Measurements from ENCODE around the gene MGRN1.

GRCh38 chr16:4647644-4647980 lies 23.0 kb downstream of the MGRN1 start:
- no peak for TF ChIP-seq CTCF (conservative IDR thresholded peaks at IDR 0.05 in 1 of 2, IDR thresholded peaks at IDR 0.05 in 1 of 2; ENCODE audit: extremely low read depth in 1 of 2, insufficient read depth in 1 of 2, low read depth in 1 of 2, low read length in 2 of 2)
- TF ChIP-seq EZH2 (IDR thresholded peaks at IDR 0.05; ENCODE audit: borderline replicate concordance, low read length): no peak

Measured in mammary epithelial cell (primary cell).